IPS DF 4.7 (cell line): ENCODE results near the gene NYNRIN.
"Not testable (repeated sequence)": the region's sequence is repeated elsewhere in the genome, so short reads cannot be mapped to it uniquely, and the experiment has no call there.

Experiments used
- DNase-seq: peaks from one replicate; pipeline ENCODE4 v3.0.0-alpha.2; 2013; ENCODE audit warnings: low spot score; ENCODE audit errors: extremely low read depth

The NYNRIN gene

GRCh38 chr14:24369907-24370687 lies 28.7 kb upstream of the NYNRIN start:
- no peak for DNase-seq

- DNase-seq = no peak
Observed at GRCh38 chr14:24370748-24371147, 28.1 kb upstream of the NYNRIN start.

GRCh38 chr14:24371605-24372004 lies 27.2 kb upstream of the NYNRIN start:
- not testable (repeated sequence) for DNase-seq

DNA sequence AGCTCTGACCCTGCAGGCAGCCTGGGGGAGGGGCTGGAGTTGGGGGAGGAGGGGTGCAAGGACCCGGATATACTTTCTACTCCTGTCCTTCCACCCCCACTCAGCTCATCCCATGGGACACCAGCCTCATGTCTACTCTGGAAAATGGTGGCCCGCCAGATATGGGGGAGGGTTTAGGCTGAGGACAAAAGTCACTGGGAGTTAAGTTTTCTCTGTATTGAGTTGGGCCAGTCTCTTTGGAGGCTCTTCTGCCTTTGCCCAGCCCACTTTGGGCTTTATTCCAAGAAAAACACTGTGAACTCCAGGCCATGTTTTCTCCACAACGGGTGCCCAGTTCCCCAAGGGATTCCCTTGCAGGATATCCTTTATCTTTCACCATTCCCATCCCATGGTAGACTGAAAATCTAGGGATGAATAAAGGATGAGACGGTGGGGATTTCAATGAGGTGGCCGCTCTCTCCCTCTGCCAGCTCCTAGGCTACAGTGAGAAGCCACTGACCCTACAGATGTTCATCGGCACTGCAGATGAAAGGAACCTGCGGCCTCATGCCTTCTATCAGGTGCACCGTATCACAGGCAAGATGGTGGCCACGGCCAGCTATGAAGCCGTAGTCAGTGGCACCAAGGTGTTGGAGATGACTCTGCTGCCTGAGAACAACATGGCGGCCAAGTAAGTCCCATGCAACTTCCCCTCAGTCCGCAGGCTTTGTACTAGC lies 25.9 kb upstream of the NYNRIN start:
- no peak for DNase-seq

DNA sequence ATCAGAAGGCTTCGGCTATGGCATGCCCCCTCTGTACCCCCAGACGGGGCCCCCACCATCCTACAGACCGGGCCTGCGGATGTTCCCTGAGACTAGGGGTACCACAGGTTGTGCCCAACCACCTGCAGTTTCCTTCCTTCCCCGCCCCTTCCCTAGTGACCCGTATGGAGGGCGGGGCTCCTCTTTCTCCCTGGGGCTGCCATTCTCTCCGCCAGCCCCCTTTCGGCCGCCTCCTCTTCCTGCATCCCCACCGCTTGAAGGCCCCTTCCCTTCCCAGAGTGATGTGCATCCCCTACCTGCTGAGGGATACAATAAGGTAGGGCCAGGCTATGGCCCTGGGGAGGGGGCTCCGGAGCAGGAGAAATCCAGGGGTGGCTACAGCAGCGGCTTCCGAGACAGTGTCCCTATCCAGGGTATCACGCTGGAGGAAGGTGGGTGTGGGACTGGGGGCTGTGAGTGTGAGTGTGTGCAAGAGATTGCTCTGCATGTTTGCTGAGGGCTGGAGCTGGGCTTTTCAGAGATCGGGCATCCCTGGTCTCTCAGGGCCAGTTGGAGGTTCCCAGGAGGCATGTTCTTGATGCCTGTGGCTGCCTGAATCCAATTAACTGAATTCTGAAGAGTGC lies 22.2 kb upstream of the NYNRIN start:
- no peak for DNase-seq

GRCh38 chr14:24377126-24377525 lies 21.7 kb upstream of the NYNRIN start:
- no peak for DNase-seq

DNA sequence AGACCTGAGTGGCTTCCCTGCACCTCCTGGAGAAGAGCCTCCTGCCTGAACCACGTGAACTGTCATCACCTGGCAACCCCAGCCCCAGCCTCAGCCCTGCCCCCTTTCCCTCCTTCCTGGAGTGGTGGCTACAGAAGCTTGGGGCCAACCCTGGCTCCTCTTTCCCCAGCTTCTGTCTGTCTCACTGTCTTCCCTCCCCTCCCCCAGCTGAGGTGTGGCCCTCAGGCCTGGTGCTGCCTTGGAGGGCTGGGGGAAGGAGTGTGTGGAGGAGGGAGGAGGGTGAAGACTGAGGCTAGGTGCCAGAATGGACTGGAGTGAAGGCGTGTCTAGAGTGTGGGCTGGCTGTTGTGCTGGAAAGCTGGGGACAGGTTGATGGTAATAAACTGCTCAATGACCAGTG lies 21.1 kb upstream of the NYNRIN start:
- no peak for DNase-seq

GRCh38 chr14:24378327-24378726 lies 20.5 kb upstream of the NYNRIN start:
- no peak for DNase-seq

DNA sequence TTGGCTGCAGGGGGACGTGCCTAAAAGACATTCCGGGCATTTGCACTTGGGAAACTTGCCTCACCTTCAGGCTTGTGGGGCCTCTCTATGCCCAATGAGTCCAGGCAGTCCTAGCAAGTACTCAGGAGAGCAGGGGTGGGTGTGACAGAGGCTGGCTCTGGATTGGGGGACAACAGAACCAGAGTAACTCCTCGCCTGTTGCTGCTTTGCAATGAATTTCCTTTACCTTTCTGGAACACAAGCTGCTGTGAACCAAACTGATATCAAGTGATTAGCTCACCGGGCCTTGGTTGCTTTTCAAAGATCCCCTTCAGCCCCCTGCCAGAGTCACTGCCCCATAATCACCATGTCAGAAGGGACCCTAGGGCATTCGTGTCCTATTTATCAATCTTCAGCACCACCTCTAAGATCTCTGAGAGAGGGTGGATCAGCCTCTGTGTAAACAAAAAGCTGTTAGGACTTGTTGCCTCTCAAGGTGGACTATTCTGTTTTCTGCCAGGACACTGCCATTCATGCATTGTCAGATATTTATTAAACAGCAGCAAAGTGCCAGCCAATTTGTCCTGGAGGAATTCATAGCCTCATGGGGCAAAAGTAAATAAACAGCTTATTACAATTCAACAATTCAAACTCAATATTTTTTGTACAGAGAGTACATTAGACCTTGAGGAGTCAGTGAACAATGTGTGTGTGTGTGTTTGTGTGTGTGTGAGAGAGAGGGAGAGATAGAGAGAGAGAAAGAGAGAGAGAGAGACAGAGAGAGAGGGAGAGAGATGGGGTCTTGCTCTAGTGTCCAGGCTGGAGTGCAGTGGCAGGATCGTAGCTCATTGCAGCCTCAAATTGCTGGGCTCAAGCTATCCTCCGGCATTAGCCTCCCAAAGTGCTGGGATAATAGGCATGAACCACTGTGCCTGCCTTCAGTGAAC lies 19.6 kb upstream of the NYNRIN start:
- DNase-seq = no peak

DNA sequence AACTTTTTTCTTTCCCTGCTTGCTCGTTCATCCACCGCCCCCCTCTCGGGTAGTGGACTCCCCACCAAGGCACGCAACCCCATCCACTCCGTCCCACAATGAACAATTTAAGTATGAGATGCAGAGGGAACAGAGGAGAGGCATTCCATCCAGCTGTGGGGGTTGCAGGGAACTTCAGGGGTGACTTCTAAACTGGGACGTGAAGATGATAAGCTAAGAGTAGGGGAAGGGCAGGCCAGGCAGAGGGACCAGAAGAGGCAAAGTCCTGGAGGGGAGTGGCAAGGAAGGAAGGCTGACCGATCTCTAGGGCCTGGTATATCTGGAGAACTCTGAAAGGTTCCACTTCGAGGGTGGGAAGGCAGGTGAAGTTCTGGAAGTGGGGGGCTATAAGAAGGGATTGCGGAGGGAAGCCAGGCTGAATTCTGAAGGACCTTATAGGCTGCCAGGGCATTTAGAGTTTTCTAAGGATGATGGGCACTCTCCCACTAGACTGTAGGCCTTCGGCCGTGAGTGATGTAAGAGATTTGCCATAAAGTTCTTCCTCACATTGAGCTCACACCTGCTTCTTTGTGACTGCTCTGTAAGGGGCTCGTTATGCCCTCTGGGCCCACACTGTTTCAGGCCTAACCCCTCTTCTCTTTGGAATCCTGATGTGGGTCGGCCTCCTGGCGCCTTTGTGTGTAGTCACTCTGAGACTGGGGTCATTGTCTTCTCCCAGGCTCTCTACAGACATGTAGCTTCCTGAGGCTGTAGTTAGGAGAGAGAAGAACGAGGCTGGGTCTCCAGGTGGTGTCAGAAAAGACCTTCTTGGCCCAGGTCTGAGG lies 18.7 kb upstream of the NYNRIN start:
- no peak for DNase-seq

- DNase-seq = no peak
Observed at GRCh38 chr14:24381363-24382063, 17.3 kb upstream of the NYNRIN start.

GRCh38 chr14:24382064-24382371 lies 16.8 kb upstream of the NYNRIN start:
- no peak for DNase-seq

GRCh38 chr14:24384169-24384568 lies 14.6 kb upstream of the NYNRIN start:
- no peak for DNase-seq

GRCh38 chr14:24385524-24385923 lies 13.3 kb upstream of the NYNRIN start:
- DNase-seq = no peak

DNA sequence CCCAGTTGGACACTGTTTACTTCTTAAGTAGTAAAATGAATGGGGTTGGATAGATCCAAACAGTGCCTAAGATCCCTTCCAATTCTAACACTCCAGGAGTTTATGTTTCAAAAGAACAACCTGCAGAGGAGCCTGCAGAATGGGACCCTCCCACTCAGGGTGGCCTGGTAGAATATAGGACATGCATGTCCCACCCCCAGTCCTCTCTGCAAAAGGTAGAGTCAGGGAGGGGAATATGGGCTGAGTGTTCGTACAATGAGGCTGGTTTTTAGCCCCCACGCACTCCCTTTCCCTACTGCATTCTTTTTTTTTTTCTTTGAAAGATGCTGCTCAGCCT lies 11.8 kb upstream of the NYNRIN start:
- no peak for DNase-seq

- not testable (repeated sequence) for DNase-seq
Observed at GRCh38 chr14:24387579-24387978, 11.2 kb upstream of the NYNRIN start.

DNA sequence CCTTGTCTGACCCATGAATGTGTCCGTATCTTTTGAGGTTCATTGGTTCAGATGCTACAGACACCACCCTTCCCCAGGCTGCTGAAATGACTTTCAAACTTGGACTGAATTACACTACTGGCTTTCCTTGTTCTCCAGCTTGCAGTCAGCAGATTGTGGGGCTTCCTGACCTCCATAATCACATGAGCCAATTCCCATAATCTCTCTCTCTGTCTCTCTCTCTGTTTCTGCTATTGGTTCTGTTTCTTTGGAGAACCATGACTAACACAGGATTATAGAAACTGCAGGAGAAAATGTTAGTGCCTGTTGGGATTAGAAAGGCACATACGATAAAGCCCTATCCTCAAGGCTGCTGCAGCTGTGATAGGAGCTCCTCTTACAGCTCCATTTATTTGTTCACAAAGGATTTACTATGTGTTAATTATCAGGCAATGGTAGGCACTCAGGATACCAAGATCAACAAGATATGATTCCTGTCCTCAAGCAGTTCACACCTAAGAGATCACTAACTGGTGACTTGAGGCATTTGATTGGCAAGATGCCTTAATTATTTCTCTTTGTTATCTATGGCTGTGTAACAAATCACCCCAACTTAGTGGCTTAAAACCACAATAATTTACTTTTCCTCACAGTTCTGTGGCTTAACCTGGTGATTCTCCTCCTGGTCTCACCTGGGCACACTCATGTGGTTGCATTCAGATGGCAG lies 10.2 kb upstream of the NYNRIN start:
- DNase-seq = no peak

GRCh38 chr14:24389226-24389848 lies 9.5 kb upstream of the NYNRIN start:
- no peak for DNase-seq
